SH-SY5Y (cell line): ENCODE measurements around the gene CLEC4C.

Source experiments
- GATA2 ChIP-seq: IDR thresholded peaks from 2 replicates; pipeline ENCODE4 v1.6.1; 2011; ENCODE audit warnings: mild to moderate bottlenecking, low read depth, low read length
- GATA3 ChIP-seq: IDR thresholded peaks from 2 replicates; pipeline ENCODE4 v1.6.1; 2011; ENCODE audit warnings: low read depth, mild to moderate bottlenecking, low read length, moderate library complexity

DNA sequence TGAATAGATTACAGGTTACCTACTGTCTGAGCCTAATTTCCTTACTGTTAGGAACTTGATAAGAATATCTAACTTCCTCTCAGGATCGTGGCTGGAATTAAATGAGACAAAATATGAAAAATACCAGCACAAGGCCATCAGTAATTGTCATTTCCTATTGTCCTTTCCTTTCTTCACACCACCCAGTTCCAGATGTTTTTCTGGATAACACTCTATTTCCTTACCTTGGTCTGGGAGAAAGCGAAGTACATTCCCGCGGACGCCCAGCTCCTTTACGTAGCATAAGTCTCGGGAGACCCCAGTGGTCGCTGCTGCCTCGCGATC is 52.0 kb downstream of the CLEC4C start:
- TF ChIP-seq GATA2 (no peak), GATA3 (no peak)
